ENCODE results near the gene FOXO3.

- no peak for TF ChIP-seq CTCF (IDR thresholded peaks at IDR 0.05)
- no peak for TF ChIP-seq POLR2A (IDR thresholded peaks at IDR 0.05)
Measured at GRCh38 chr6:108711071-108711470, 150.4 kb downstream of the FOXO3 start.

All from heart left ventricle (tissue), 13 donors.